Left lobe of liver (tissue), 2 donors: Measurements from ENCODE around the gene CCNA1. TPM values are rescaled to one million over a fixed set of nuclear protein-coding genes. Genes with fewer than 3 reads are reported as not detected.
A peak's percentile ranks its signal among the peaks of the same experiment; 100 is the strongest.

Experiments
- ATAC-seq: fragments of 200-7000 bp; cut with Tn5 transposase; one replicate; pipeline ENCODE4 v1.9.1; 2020; ENCODE audit warnings: mild to moderate bottlenecking, moderate library complexity
- DNase-seq: peaks from one replicate; pipeline ENCODE4 v3.0.0-alpha.2; 2020; ENCODE audit warnings: low spot score
- total RNA-seq: library from RNA; stranded (reverse); gene quantifications from one replicate; pipeline ENCODE4 v1.2.1, GENCODE V29; 2021
- donor health status: DM: no; HTN: no; CAD: no; lungs with moderate emphysema.
- donor health status: DM: no; HTN: yes; CAD: no.

CCNA1 gene
- total RNA-seq, 1 donor from 2014 or later, result 0.10 TPM

- no peak for DNase-seq
- no peak for ATAC-seq
These were observed 18.2 kb downstream of the CCNA1 start for GRCh38 chr13:36450534-36450933.

GRCh38 chr13:36453516-36453915, 21.2 kb downstream of the CCNA1 start:
- no peak for ATAC-seq
- DNase-seq, result no peak

GRCh38 chr13:36454121-36454520, 21.8 kb downstream of the CCNA1 start:
- no peak for ATAC-seq
- no peak for DNase-seq

GRCh38 chr13:36454987-36455386, 22.7 kb downstream of the CCNA1 start:
- ATAC-seq (no peak), DNase-seq (no peak)

- DNase-seq (no peak), ATAC-seq (no peak)
These were observed 24.3 kb downstream of the CCNA1 start for GRCh38 chr13:36456577-36456976.

- ATAC-seq, result no peak
- DNase-seq, result no peak
These were observed 29.2 kb downstream of the CCNA1 start for GRCh38 chr13:36461506-36461905.

GRCh38 chr13:36475468-36475867, 43.2 kb downstream of the CCNA1 start:
- DNase-seq, result no peak
- peak; percentile 38 for ATAC-seq

- ATAC-seq, result no peak
These were observed 44.4 kb downstream of the CCNA1 start for GRCh38 chr13:36476661-36477060.

GRCh38 chr13:36480726-36481427, 48.6 kb downstream of the CCNA1 start:
- ATAC-seq (no peak), DNase-seq (no peak)

More at GRCh38 chr13:36476661-36477060, 44.4 kb downstream of the CCNA1 start:
- DNase-seq, result no peak

- DNase-seq (no peak), ATAC-seq (no peak)
These were observed 57.8 kb downstream of the CCNA1 start for GRCh38 chr13:36490055-36490454.

Other genes starting within 250 kb of the CCNA1 start
- gene SOHLH2, start 217.9 kb upstream of the CCNA1 start, total RNA-seq, result not detected
- gene CCDC169, start 134.7 kb upstream of the CCNA1 start, total RNA-seq, result 0.08 TPM
- 14.6 TPM for gene SPART, start 86.1 kb upstream of the CCNA1 start, total RNA-seq
- gene SERTM1, start 241.5 kb downstream of the CCNA1 start, total RNA-seq, result not detected